Adipose tissue (tissue), 3 donors: Measurements from ENCODE around the gene RNF207. TPM values are rescaled to one million over a fixed set of nuclear protein-coding genes. Genes with fewer than 3 reads are reported as not detected.

Experiments used
- H3K27ac ChIP-seq: one replicate; pipeline ENCODE4 v1.5.1; 2013; ENCODE audit warnings: low read depth, low read length
- WGBS, 3 donors: extraction: QIAGEN DNeasy Blood & Tissue Kit; methylation state at CpG; one replicate each; pipeline ENCODE4 v1.1.7; 2013; 5-methylcytosine and 5-hydroxymethylcytosine counted together
- polyA plus RNA-seq, 3 donors: library from polyadenylated mRNA; stranded (reverse); fragments of 200-250 nt; gene quantifications; one replicate each; pipeline ENCODE4 v1.2.3, GENCODE V29; 2013
- donor health status: healthy with polysubstance abuse.
- donor health status: Bipolar disorder and iron deficiency.
- donor health status: healthy.

RNF207 gene
- polyA plus RNA-seq, 3 donors, result 7.5 to 13.7 (median 9.7) TPM

DNA sequence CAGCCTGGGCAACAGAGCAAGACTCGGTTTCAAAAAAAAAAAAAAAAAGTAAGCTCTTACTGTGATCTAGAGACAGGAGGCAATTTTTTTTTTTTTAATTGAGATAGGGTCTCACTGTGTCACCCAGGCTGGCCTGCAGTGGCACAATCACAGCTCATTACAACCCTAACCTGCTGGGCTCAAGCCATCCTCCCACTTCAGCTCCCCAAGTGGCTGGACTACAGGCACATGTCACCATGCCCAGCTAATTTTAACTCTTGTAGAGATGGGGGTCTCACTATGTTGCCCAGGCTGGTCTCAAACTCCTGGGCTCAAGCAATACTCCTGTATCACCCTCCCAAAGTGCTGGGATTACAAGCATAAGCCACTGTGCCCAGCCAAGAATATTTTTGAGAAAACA is 14.0 kb upstream of the RNF207 start:
- WGBS, 3 donors, result 87 to 90% methylated on average over 1 of the region's 1 CpG; no CpG with 5 or more reads in 1 of the 3 donors
- H3K27ac ChIP-seq, result no peak overlapping the region

DNA sequence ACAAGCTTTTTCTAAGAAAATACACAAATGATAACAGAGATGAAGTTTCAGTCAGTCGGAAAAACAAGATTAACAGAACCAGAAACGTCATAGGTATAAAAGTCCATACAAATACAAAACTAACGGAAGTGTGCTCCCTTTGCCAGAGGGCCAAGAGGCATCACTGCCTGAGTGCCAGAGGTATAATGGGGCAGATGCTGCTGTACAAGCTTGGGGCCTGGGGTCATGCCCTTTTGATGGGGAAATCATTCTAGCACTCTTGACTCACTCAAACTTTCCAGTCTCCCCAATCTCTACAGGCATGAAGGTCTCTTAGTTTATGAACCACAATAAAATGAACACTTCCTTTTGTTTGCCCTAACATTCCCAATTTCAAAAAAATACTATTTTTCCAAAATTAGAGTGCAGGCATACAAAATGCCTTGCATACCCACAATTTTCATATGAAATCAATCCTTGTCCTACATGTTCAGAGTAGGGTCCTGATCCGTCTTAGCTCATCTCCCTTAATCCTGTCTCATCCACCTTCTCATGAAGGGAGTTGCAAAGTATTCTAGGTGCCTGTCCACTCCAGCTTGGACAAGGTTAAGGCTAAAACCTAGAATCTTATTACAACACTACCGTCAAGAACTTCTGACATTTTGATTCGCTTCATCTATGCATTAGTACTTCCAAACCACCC is 8.0 kb upstream of the RNF207 start:
- H3K27ac ChIP-seq, result no peak overlapping the region
- 49 to 73% (median 73%) methylated on average over 6 of the region's 6 CpGs for WGBS, 3 donors

GRCh38 chr1:6198646-6199297 is 7.1 kb upstream of the RNF207 start:
- 0 to 1% (median 1%) methylated on average over 31 of the region's 31 CpGs for WGBS, 3 donors
- no peak overlapping the region for H3K27ac ChIP-seq

GRCh38 chr1:6199298-6200187 is 6.4 kb upstream of the RNF207 start, which contains the start of gene RPL22:
Gene RPL22, minus strand, starts transcription at chr1:6199595. Its CDS starts 22 bp downstream, at chr1:6199573.
- WGBS, 3 donors, result 1% methylated on average over 51 to 53 of the region's 53 CpGs
- H3K27ac ChIP-seq, result no peak within 1 kb of the TSS

DNA sequence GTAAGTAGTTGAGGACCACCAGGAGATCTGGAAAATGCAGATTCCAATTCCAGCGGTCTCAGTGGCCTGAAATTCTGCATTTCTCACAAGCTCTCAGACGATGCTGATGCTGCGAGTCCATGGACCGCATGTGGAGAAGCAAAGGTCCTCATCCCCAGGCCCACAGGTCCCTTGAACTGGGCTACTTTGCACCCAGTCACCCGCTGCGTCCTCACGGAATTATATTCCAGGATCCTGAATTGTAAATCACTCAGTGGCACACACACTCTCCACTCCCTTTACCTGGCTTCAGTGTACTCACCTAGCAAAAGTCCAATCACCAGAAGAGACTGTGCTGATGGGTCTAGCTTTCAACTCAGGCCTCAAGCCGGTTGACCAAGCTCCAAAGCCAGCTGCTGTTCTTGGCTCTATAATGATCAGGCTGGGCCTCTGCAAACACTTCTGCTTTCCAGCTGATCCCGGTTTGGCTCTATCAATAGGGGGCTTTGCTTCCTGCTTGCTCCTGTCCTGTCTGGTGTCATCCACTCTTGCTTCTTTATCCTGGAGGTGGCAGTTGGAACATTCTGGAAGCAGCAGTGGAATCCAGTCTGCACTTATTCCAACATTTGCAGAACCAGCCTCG is 5.6 kb upstream of the RNF207 start:
- no peak overlapping the region for H3K27ac ChIP-seq
- WGBS, 3 donors, result 70 to 72% (median 72%) methylated on average over 10 of the region's 10 CpGs

DNA sequence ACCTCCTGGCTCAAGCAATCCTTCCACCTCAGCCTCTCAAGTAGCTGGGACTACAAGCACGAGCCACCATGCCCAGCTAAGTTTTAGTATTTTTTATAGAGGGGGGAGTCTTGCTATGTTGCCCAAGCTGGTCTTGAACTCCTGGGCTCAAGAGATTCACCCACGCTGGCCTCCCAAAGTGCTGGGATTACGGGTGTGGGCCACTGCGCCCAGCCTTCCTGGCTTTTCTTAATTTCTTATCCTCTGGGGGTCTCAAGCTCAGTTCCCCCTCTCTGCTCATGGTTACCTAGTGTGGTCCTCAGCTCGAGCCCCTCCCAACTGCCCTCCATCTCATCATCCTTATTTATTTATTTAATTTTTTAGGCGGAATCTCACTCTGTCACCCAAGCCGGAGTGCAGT is 3.7 kb upstream of the RNF207 start:
- no peak overlapping the region for H3K27ac ChIP-seq
- 87 to 92% (median 90%) methylated on average over 7 of the region's 7 CpGs for WGBS, 3 donors

DNA sequence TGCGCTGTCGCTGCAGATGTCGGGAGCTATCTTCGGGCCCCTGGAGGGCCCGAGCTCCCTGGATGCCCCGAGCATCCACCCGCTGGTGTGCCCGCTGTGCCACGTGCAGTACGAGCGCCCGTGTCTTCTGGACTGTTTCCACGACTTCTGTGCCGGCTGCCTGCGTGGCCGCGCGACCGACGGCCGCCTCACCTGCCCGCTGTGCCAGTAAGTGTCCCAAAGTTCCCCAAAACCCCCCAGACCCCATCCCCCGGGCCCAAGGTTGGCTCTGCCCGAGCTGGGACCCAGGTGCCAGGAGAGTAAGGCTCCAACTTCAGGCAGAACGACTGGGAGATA is 569 bp downstream of the RNF207 start:
- no peak overlapping the region for H3K27ac ChIP-seq
- WGBS, 3 donors, result 20 to 41% (median 20%) methylated on average over 24 to 25 of the region's 25 CpGs

DNA sequence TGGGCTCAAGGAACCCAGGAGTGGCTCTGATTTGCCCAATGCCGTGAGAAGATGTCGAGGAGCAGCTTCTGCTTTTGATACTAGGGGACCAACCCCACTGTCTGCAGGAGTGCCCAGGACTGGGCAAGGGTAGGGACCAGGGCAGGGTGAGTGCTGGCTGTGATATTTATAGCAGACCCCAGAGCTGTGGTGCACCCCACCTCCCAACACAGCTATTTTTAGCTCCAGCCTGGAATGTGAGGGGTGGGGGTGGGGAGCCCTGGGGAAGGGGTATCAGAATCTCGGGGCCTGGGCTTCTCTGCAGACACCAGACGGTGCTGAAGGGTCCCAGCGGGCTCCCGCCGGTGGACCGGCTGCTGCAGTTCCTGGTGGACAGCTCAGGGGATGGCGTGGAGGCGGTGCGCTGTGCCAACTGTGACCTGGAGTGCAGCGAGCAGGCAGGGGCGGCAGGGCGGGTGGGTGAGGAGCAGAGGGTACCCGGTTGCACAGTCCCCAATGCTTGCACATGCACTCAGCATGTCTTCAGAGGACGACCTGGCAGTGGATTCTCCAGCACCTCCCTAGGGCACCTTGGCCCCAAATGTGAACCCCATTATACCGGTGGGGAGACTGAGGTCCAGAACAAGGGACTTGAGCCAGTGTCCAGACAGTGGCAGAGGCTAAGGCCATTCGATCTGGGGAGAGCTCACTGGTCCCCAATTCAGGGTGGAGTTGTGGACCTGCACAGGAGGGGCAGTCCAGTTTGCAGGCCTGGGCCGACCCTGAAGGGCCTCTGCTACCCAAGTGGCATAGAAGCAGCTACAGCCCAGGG is 1.4 kb downstream of the RNF207 start:
- H3K27ac ChIP-seq, result no peak overlapping the region
- WGBS, 3 donors, result 71 to 88% (median 85%) methylated on average over 18 to 19 of the region's 19 CpGs

GRCh38 chr1:6207921-6208320 is 2.0 kb downstream of the RNF207 start:
- no peak overlapping the region for H3K27ac ChIP-seq
- 74 to 84% (median 83%) methylated on average over 10 of the region's 10 CpGs for WGBS, 3 donors

GRCh38 chr1:6208723-6209660 is 3.1 kb downstream of the RNF207 start:
- 6 to 14% (median 11%) methylated on average over 83 to 98 of the region's 99 CpGs for WGBS, 3 donors
- no peak overlapping the region for H3K27ac ChIP-seq

DNA sequence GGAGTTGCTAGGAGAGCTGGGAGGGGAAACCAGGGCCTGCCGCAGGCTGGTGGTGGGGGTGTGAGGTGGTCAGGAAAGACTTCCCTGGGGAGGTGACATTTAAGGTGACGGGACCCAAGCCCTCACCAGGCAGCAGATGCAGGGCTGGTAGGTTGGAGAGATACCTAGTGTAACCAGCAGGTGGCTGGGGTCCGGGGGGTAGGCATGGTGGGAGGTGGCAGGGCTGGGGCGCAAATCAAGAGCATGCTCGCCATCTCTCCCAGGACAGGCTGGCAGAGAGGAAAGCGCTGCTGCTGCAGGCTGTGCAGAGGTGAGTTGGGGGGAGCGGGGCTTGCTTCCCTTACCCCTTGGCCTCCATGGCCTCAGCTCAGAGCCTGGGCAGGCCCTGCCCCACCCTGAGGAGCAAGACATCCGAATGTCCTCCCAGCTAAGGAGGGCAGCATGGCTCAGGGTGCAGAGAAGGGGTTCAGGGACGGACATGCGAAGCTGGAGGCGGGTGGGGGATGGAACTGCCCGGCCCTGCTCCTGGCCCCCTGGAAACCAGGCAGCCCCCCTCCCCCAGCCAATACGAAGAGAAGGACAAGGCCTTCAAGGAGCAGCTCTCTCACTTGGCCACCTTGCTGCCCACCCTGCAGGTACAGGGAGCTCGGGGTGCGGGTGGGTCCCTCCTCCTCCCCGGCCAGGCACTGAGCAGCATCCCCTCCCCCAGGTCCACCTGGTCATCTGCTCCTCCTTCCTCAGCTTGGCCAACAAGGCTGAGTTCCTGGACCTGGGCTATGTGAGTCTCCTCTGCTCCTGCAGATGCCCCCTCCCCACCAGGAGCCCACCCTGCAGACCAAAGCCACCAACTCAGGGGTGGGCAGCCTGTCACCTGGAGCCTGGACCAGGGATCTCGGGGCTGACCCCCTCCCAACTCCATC is 4.0 kb downstream of the RNF207 start:
- WGBS, 3 donors, result 88 to 89% (median 89%) methylated on average over 17 of the region's 17 CpGs
- H3K27ac ChIP-seq, result no peak overlapping the region

DNA sequence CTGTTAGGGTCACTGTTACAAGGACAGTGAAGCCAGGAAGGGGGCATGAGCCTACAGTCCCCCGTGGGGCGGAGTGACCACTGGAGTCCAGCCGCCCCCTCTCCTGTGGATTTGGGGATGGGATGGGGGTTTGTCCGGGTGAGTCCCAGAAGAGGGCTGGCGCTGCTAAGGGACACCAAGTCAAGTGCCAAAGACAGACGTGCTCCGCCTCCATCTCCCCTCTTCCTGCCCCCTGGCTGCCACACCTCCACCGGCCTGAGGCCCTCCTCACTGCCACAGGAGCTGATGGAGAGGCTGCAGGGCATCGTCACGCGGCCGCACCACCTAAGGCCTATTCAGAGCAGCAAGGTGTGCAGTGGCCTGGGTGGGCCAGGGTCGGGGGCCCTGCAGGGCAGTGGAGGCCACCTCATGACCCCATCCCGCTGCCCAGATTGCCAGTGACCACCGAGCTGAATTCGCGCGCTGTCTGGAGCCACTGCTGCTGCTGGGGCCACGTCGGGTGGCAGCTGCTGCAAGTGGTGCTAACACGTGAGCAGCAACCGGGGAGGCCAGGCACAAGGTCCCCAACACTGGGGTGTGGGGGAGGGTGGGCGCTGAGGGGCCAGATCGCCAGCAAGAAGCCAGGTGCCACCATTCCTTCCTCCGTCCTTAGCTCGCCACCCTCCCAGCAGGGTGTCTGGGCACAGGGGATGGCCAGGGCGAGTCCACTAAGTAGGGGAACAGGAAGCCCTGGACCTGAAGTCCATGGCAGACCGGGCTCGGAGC is 4.9 kb downstream of the RNF207 start:
- WGBS, 3 donors, result 94 to 96% (median 95%) methylated on average over 24 to 29 of the region's 29 CpGs
- no peak overlapping the region for H3K27ac ChIP-seq

- 88 to 94% (median 89%) methylated on average over 15 to 16 of the region's 16 CpGs for WGBS, 3 donors
- H3K27ac ChIP-seq, result no peak overlapping the region
Observed at GRCh38 chr1:6211731-6212130, 5.8 kb downstream of the RNF207 start.

DNA sequence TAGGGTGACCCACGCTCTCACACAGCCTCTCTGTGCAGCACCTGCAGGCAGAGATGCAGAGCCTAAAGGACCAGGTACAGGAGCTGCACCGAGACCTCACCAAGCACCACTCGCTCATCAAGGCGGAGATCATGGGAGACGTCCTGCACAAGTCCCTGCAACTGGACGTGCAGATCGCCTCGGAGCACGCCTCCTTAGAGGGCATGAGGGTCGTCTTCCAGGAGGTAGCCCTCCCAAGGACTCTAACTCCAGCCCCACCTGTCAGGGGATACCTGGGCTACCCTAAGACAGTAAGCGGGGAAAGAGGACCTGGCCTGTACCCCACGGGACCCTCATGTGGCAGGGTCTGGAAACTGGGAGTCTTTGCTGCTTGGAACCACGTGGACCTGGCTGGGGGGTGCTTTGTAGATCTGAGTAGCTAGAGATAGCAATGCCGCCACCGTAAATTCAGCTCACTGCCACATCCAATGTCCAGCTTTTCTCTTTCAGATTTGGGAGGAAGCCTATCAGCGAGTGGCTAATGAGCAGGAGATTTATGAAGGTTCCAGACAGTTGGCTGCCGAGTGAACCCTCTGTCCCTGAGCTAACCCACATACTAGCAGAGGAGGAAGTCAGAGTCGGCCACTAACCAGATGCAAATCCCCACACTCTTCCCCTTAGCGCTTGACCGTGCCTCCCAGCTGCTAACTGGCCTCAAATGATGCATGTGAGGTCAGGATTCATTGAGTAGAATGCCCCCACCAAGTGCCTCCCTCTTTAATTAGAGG is 6.5 kb downstream of the RNF207 start:
- H3K27ac ChIP-seq, result no peak overlapping the region
- 73 to 85% (median 78%) methylated on average over 20 of the region's 20 CpGs for WGBS, 3 donors
